Measurements from ENCODE around the gene TSPAN33.
"Not testable (repeated sequence)": the region's sequence is repeated elsewhere in the genome, so short reads cannot be mapped to it uniquely, and the experiment has no call there.

Gene TSPAN33

GRCh38 chr7:129144095-129144833 lies at the start of gene TSPAN33:
Gene TSPAN33, plus strand, starts transcription at chr7:129144707. Its CDS starts 274 bp downstream, at chr7:129144981.
- peak; percentile 41 for DNase-seq (ENCODE audit: low read depth)

- DNase-seq (ENCODE audit: low read depth) = no peak
These were observed 49.2 kb upstream of the TSPAN33 start for GRCh38 chr7:129095258-129095657.

GRCh38 chr7:129098409-129099084 lies 46.0 kb upstream of the TSPAN33 start:
- no peak for DNase-seq (ENCODE audit: low read depth)

GRCh38 chr7:129100827-129101166 lies 43.7 kb upstream of the TSPAN33 start:
- no peak for DNase-seq (ENCODE audit: low read depth)

GRCh38 chr7:129101746-129102145 lies 42.8 kb upstream of the TSPAN33 start:
- DNase-seq (ENCODE audit: low read depth) = no peak

- no peak for DNase-seq (ENCODE audit: low read depth)
These were observed 40.8 kb upstream of the TSPAN33 start for GRCh38 chr7:129103561-129104324.

- DNase-seq (ENCODE audit: low read depth) = no peak
These were observed 35.9 kb upstream of the TSPAN33 start for GRCh38 chr7:129108581-129108980.

- DNase-seq (ENCODE audit: low read depth) = no peak
These were observed 34.1 kb upstream of the TSPAN33 start for GRCh38 chr7:129110258-129110981.

- no peak for DNase-seq (ENCODE audit: low read depth)
These were observed 33.5 kb upstream of the TSPAN33 start for GRCh38 chr7:129110982-129111376.

GRCh38 chr7:129115676-129116075 lies 28.8 kb upstream of the TSPAN33 start:
- DNase-seq (ENCODE audit: low read depth) = no peak

- no peak for DNase-seq (ENCODE audit: low read depth)
These were observed 26.3 kb upstream of the TSPAN33 start for GRCh38 chr7:129118182-129118581.

GRCh38 chr7:129118976-129119375 lies 25.5 kb upstream of the TSPAN33 start:
- no peak for DNase-seq (ENCODE audit: low read depth)

- not testable (repeated sequence) for DNase-seq (ENCODE audit: low read depth)
These were observed 22.9 kb upstream of the TSPAN33 start for GRCh38 chr7:129121501-129122077.

GRCh38 chr7:129122078-129122750 lies 22.3 kb upstream of the TSPAN33 start:
- no peak for DNase-seq (ENCODE audit: low read depth)

GRCh38 chr7:129122751-129123509 lies 21.6 kb upstream of the TSPAN33 start:
- DNase-seq (ENCODE audit: low read depth) = no peak

- no peak for DNase-seq (ENCODE audit: low read depth)
These were observed 21.0 kb upstream of the TSPAN33 start for GRCh38 chr7:129123510-129123857.

GRCh38 chr7:129126314-129126713 lies 18.2 kb upstream of the TSPAN33 start:
- DNase-seq (ENCODE audit: low read depth) = no peak

- no peak for DNase-seq (ENCODE audit: low read depth)
These were observed 17.4 kb upstream of the TSPAN33 start for GRCh38 chr7:129127154-129127553.

- no peak for DNase-seq (ENCODE audit: low read depth)
These were observed 16.9 kb upstream of the TSPAN33 start for GRCh38 chr7:129127601-129128000.

- no peak for DNase-seq (ENCODE audit: low read depth)
These were observed 10.0 kb upstream of the TSPAN33 start for GRCh38 chr7:129134356-129134987.
